NB4 (cell line): ENCODE results near the gene NEK7.
"Not testable (repeated sequence)": the region's sequence is repeated elsewhere in the genome, so short reads cannot be mapped to it uniquely, and the experiment has no call there.

ENCODE experiments used
- DNase-seq: peaks from one replicate; pipeline ENCODE4 v3.0.0; 2010; ENCODE audit warnings: low read depth
- H3K4me3 ChIP-seq: one replicate; pipeline ENCODE4 v1.5.1; 2011; ENCODE audit warnings: mild to moderate bottlenecking, low read depth, low read length, moderate library complexity
- MYC ChIP-seq: IDR thresholded peaks from 2 replicates; pipeline ENCODE4 v1.6.1; 2011; ENCODE audit warnings: low read depth, low read length
- POLR2A ChIP-seq: IDR thresholded peaks from 2 replicates; pipeline ENCODE4 v1.6.1; 2011; ENCODE audit warnings: mild to moderate bottlenecking; ENCODE audit not compliant: insufficient read length; ENCODE audit errors: extremely low read depth
- TF ChIP-seq, protein P1 (sequence below): IDR thresholded peaks from one replicate; pipeline ENCODE4 v1.5.1; 2012; ENCODE audit warnings: low read depth, low read length
- TF ChIP-seq, protein P2 (sequence below): IDR thresholded peaks from 2 replicates; pipeline ENCODE4 v1.6.1; 2011; ENCODE audit warnings: low read depth, low read length

Gene NEK7

DNA sequence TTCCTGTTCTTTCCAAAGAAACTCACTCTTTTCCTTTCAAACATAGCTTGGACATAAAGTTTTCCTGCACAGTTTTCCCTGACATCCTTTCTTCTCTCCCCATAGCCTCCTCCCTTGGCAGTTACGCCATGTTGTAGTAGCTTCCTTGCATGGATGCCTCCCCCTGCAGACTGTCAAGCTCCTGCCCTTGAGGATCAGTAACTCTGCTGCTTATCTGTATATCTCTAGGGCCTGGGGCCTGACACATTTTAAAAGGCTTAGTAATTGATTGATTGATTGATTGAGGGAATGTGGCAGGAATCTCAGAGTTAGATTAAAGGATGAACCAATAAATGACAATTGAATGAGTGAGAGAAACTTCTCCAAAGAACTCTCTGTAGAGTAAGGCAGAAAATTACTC is 143.7 kb downstream of the NEK7 start:
- TF ChIP-seq, protein P1, sequence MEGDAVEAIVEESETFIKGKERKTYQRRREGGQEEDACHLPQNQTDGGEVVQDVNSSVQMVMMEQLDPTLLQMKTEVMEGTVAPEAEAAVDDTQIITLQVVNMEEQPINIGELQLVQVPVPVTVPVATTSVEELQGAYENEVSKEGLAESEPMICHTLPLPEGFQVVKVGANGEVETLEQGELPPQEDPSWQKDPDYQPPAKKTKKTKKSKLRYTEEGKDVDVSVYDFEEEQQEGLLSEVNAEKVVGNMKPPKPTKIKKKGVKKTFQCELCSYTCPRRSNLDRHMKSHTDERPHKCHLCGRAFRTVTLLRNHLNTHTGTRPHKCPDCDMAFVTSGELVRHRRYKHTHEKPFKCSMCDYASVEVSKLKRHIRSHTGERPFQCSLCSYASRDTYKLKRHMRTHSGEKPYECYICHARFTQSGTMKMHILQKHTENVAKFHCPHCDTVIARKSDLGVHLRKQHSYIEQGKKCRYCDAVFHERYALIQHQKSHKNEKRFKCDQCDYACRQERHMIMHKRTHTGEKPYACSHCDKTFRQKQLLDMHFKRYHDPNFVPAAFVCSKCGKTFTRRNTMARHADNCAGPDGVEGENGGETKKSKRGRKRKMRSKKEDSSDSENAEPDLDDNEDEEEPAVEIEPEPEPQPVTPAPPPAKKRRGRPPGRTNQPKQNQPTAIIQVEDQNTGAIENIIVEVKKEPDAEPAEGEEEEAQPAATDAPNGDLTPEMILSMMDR, result no peak
- TF ChIP-seq POLR2A (no peak), MYC (no peak)
- TF ChIP-seq, protein P2, sequence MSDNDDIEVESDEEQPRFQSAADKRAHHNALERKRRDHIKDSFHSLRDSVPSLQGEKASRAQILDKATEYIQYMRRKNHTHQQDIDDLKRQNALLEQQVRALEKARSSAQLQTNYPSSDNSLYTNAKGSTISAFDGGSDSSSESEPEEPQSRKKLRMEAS, result no peak
- H3K4me3 ChIP-seq, result no peak overlapping the region
- no peak for DNase-seq

DNA sequence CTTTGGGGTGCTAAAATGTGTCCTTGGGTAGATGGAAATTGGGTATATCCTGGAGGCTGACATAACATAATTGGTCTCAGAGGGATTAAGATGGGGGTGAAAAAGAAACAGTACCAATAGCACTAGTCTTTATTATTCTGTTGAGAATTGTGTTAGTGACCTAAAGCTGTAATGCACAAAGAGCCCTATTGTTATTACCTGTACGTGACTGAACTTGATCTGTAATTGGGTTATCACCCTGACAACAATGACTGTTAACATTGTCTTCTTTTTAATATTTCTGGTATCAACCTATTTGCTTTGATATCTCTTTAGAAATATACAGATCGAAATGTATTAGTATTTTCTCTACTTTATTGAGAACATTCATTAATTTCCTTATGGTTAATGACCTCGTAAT is 147.6 kb downstream of the NEK7 start:
- no peak overlapping the region for H3K4me3 ChIP-seq
- TF ChIP-seq, protein P1, result no peak
- TF ChIP-seq, protein P2, result no peak
- TF ChIP-seq MYC (no peak), POLR2A (no peak)
- DNase-seq, result no peak

DNA sequence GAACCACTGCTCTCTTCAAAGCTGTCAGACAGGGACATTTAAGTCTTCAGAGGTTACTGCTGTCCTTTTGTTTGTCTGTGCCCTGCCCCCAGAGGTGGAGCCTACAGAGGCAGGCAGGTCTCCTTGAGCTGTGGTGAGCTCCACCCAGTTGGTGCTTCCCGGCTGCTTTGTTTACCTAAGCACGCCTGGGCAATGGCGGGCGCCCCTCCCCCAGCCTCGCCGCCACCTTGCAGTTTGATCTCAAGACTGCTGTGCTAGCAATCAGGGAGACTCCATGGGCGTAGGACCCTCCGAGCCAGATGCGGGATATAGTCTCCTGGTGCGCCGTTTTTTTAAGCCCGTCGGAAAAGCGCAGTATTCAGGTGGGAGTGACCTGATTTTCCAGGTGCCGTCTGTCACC is 158.0 kb downstream of the NEK7 start:
- H3K4me3 ChIP-seq, DNase-seq: not testable (repeated sequence)

DNA sequence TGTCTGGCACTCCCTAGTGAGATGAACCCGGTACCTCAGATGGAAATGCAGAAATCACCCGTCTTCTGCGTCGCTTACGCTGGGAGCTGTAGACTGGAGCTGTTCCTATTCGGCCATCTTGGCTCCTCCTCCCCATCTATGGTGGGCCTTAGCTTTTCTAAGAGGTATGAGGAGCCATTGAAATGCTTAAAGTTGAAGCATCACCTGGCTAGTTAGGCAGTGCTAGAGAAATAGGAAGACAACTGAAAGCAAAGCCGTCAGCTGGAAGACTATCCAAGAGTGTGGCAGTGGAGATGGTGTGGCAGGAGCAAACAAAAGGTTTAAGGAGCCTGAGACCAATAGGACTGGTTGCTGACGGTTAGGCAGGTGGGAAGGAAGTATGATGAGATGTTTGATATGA is 158.5 kb downstream of the NEK7 start:
- DNase-seq, H3K4me3 ChIP-seq: not testable (repeated sequence)

DNA sequence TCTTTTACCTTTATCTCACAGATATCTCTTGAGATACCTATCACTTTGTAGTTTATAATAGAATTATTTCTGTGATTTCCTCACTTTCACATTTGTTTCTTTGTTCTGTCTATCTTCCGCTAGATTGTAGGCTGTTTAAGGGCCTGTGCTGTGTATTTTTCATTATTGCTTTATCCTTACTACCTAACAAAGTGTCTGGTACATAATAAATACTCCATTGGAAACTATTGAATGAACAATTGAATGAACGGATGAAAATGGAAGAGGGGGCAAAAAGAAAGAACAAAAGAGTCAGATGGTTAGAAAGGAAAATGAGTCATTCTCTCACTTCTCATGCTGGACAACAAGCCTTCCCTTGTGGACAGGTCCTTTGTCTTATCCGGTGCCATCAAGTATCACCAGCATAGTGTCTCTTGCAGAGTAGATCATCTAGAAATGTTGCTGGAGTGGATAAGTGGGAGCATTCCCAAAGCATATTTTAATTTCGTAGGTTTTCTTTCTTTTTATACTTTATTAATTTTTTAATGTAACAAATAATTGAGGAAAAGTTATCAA is 159.8 kb downstream of the NEK7 start:
- no peak for DNase-seq
- no peak overlapping the region for H3K4me3 ChIP-seq
- TF ChIP-seq, protein P1, result no peak
- no peak for TF ChIP-seq MYC
- no peak for TF ChIP-seq POLR2A
- TF ChIP-seq, protein P2, result no peak

DNA sequence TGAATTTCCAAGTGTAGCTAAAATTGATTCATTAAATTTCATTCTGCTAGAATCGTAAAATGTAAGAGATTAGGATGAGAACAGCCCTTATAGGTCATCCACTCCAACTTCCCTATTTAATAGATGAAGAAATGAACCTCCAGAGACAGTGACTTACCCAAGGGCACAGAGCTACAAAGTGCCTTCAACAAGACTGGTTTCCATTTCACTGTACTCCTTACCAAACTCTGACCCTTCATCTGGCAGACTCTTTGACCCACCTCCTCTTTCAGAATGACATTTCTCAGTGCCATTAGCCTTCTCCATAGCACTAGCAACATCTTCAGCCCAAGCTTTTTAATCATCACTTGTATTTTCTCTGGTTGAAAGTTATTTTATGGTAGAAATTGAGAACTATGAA is 161.3 kb downstream of the NEK7 start:
- TF ChIP-seq, protein P2, result no peak
- TF ChIP-seq MYC (no peak), POLR2A (no peak)
- TF ChIP-seq, protein P1, result no peak
- peak; percentile 22 for DNase-seq
- H3K4me3 ChIP-seq, result no peak overlapping the region

DNA sequence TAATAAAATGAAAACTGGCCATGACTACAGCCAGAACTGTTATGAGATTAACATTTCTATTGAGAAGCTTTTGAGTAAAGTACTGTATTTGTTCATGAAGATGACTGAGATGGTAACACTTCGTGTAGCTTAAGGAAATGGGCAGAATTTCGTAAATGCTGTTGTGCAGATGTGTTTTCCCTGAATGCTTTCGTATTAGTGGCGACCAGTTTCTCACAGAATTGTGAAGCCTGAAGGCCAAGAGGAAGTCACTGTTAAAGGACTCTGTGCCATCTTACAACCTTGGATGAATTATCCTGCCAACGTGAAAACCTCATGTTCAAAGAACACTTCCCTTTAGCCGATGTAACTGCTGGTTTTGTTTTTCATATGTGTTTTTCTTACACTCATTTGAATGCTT is 164.0 kb downstream of the NEK7 start:
- peak; percentile 4 for DNase-seq
- H3K4me3 ChIP-seq, result no peak overlapping the region
- TF ChIP-seq, protein P2, result no peak
- TF ChIP-seq, protein P1, result no peak
- no peak for TF ChIP-seq POLR2A
- no peak for TF ChIP-seq MYC
